Superior temporal gyrus (tissue), 1 donor: ENCODE results near the gene CCDC142.
A peak's percentile ranks its signal among the peaks of the same experiment; 100 is the strongest.
"Not testable (repeated sequence)": the region's sequence is repeated elsewhere in the genome, so short reads cannot be mapped to it uniquely, and the experiment has no call there.

Source experiments
- DNase-seq: peaks from one replicate; pipeline ENCODE4 v3.0.0-alpha.2; 2016; ENCODE audit errors: extremely low spot score

The CCDC142 gene

GRCh38 chr2:74498500-74499266 lies 15.9 kb upstream of the CCDC142 start:
- no peak for DNase-seq

DNA sequence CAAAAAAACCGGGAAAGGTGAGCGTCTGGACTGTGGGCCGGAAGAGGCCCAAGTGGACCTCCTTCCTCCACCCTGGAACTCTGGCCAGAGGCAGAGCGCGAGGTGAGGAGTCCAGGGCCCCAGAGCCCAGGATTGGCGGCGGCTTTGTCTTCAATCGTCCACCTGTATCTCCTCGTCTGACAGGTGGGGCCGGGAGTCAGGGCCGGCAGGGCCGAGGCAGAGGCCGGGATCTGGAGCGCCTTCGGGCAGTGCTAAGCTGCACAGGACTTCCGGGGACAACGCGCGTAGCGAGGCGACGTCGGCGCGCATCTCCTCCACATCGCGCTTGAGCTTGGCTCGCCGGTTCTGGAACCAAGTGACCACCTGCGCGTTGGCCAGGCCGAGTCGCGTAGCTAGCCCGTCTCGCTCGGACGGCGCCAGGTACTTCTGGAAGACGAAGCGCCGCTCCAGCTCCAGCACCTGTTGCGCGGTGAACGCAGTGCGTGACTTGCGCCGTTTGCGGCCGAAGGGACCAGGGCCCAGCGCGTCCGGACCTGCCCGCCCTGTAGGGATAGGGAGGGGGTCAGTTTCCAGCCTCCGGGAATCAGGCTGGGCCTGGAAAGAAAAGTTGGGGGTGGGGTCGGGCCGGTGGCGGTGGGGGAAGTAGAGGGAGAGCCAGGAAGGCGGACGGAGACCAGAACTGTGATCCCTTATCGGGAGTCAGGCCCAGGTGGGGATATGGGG lies 15.1 kb upstream of the CCDC142 start:
- no peak for DNase-seq

DNA sequence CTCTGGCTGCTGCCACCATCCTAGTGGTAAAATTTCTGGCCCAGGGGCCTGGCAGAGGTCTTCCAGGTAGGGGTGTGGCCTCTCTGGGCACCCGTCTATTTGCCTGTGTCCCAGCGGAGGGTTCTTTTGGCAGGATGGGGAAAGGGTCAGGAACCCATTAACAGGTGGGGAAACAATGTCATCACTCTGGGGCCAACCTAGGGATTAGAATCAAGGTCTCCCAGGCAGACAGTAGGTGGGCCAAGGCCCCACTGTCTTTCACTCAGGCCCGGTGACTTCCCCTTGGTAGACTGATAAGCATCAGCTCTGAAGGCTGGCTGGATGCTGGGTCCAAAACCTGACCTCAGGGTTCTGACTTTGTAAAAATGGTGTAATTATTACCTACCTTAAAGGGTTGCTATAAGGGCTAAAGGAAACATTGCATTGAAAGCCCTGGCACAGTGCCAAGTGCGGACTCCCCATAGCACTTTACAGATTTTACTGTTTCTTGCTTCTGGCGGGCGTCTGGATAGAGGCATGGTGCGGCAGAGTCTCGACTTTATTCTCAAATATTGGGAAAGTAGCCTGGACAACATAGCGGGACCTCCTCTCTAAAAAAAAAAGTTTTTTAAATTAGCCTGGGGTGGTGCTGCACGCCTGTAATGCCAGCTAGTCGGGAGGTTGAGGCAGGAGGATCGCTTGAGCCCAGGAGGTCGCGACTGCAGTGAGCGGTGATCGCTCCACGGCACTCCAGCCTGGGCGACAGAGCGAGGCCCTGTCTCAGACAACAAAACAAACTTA lies 14.4 kb upstream of the CCDC142 start:
- no peak for DNase-seq

DNA sequence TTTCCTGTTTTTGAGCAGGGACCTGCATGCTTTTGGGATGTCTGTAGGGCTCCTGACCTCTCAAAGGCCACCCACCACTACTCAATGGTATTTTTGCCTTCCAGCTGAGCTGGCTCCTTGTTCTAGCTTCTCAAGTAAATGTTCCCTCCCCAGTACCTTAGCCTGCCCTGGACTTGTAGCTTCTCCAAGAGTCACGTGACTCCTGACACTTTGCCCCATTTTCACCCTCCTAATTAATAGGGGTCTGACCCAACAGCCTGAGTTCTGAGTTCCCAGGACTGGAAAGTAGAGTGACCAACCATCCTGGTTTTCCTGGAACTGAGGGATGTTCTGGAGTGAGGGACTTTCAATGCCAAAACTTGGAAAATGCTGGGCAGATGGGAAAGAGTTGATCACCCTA lies 12.6 kb upstream of the CCDC142 start:
- no peak for DNase-seq

DNA sequence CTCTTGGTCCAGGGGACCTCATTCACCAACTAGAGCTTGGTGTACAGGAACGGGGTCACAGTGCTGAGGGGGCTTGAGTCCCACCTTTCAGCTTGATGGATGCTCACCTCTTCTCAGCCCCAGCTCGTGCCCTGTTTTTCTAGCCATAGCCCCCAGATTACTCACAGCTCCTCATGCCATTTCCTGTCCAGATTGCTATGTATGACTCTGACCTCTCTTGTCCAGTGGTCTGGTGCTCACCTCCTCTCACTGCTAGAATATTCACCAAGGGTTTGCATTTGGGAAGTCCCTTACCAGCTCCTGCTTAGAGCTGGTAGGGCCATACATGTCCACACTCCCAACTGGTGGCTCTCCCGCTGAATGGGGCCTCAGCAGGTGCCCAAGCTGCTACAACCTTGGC lies 10.7 kb upstream of the CCDC142 start:
- no peak for DNase-seq

GRCh38 chr2:74491648-74492544 lies 9.1 kb upstream of the CCDC142 start:
- no peak for DNase-seq

GRCh38 chr2:74489906-74490305 lies 7.1 kb upstream of the CCDC142 start:
- DNase-seq: no peak

DNA sequence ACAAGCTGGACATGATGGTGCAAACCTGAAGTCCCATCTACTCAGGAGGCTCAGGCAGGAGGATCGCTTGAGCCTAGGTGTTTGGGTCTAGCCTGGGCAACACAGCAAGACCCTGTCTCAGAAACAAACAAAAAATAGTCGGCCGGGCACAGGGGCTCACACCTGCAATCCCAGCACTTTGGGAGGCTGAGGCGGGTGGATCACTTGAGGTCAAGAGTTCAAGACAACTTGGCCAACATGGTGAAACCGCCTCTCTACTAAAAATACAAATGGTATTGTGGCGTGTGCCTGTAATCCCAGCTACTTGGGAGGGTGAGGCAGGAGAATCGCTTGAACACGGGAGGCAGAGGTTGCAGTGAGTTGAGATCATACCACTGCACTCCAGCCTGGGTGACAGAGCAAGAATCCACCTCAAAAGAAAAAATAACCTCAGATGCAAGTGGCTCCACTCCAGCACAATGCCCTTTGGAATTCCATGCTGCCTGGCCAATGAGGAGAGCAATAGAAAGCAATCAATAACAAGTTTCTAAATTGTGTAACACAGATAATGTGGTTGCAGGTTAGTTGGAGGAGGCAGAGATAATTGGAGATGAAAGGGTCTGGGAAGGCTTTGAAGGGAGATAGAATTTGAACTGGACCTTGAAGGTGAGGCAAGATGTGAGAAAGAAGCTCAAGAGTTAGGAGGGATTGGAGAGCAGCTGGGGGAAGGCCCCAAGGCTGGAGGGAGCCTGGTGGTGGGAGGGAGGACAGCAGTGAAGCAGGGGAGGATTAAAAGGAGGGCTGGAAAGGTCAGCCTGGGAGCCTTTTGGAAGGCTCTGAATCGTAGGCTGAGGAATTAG lies 6.1 kb upstream of the CCDC142 start:
- no peak for DNase-seq

GRCh38 chr2:74486141-74486540 lies 3.3 kb upstream of the CCDC142 start:
- no peak for DNase-seq

- DNase-seq: not testable (repeated sequence)
Observed at GRCh38 chr2:74483675-74484164, 922 bp upstream of the CCDC142 start.

DNA sequence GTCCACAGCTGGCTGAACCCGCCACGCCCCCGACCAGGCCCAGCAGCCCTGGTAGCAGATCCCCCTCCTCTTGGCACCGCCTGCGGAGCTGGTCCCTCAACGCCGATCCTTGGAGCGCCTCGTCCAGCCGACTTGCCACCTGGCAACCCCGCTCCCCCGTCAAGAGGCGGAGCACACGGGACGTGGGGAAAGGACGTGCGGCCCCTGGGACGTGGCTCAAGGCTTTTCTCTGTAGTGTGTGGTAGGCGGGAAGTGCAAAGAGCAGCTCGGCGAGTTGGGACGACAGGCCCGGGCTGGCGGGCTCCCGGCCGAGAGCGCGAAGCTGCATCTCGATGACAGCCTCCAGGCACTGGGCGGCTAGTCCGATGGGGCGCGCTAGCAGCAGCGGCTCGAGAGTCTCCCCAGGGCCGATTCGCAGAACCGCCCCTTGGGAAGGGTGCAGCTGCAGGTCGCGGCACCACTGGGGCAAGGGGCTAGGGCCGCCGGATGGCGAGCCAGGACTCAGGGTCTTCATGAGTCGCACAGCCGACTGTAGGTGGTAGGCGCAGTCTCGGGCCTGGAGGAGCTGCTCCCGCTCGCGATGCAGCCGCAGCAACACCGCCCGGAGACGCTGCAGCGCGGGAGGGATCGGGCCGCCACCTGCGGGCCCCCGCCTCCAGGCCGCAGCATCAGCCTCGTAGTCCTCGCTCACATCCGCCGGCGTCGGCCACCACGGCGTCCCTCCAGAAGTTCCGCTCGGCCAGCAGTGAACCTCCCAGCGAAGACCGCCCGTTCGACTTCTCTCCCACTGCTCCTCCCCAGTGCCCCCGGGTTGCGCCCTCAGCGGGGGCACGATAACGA lies 617 bp downstream of the CCDC142 start:
- peak; percentile 10 for DNase-seq

DNA sequence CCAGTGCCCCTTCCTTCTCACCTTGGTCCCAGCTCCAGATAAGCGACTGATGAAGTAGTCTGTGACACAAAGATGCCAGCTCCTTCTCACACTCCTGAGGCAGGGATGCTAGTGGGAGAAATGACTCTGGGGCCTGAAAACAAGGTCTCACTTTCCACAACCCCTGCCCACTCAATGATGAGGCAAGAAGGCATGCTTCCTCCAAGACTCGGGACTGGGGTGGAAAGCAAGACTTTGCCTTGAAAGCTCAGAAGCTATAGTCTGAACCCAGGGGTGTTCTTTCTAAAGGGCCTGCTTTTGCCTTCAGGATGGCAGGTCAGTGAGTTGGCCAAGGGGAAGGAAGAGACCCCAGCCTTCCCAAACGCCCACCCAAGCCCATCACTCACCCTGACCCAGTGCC lies 1.4 kb downstream of the CCDC142 start:
- no peak for DNase-seq

GRCh38 chr2:74474899-74475298 lies 7.9 kb downstream of the CCDC142 start:
- no peak for DNase-seq

- no peak for DNase-seq
Observed at GRCh38 chr2:74474481-74474880, 8.3 kb downstream of the CCDC142 start.

DNA sequence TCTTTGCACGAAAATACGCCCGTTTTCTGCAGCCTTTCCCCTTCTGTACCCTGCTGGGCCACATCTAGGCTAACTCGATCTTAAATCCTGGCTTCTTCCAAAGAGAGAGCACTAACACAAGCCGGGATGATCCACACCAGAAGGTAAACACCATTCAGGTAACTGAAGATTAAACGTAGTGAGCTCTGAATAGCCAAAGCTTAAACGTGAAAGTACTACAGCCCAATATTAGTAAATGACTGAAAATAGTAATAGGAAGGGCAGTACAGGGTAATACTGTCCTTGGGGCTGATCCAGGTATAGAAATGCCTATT lies 9.9 kb downstream of the CCDC142 start:
- DNase-seq: no peak

DNA sequence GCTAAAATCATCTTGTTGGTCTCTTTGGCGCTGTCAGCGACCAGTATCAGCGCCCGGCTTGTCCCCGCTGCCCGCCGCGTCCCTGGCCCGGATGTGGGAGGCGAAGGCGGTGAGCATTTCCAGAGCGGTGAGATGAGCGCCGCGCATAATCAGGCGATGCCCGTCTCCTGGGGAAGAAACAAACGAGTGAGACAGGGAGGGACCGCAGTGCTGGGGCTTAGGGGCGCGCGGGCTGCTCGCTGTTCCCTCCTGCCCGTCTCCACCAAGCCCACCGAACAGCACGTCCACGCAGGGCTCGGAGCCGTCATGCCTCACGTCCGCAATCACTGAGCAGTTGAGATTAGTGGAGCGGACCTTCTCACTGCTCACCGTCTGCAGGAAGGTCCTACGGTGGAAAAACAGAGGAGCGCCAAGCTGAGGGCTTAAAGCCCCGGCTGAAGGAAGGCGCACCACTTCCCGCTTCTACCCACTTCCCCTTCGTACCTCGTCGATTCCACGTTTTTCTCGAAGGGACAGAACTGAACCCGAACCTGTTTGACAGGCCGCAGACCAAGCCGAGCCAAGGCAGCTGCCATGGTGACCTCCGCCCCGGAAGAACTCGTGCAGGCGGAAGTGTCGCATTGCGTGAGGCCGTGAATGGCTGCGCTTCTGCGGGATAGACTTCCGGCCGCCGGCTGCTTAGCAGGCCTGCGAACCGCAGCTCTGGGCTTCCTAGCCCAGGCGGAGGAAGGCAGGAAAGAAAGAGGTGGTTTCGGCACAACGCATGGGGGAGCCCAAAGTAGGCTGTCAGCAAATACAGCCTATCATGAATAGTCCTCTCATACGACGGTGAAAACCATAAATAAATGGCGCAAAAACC lies 10.5 kb downstream of the CCDC142 start, which contains the start of gene MRPL53:
Gene MRPL53 (minus strand): TSS at position 595 of the 859 bp plus-strand sequence. CDS start 20 bp downstream, at position 575.
- peak; percentile 98 for DNase-seq

DNA sequence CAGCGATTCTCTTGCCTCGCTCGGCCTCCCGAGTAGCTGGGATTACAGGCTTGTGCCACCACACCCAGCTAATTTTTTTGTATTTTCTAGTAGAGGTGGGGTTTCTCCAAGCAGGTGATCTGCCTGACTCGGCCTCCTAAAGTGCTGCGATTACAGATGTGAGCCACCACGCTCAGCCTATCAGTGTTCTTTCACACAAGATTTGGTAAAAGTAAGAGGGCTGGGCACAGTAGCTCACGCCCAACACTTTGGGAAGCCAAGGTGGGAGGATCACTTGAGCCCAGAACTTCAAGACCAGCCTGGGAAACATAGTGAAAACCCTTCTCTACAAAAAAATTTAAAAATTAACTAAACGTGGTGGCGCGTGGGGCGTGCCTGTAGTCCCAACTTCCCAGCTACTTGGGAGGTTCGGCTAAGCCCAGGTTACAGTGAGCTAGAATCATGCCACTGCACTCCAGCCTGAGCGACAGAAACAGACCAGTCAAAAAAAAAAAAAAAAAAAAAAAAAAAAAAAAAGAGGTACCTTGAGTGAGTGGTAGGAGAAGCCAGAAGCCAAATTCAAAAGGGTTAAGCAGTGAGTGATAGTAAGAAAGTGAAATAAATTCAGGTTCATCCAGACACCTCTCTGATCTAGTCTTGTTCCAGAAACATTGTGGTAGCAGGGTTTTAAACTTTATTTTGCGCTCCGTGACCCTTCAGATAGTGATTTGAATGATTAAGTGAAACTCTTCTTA lies 11.3 kb downstream of the CCDC142 start:
- no peak for DNase-seq

DNA sequence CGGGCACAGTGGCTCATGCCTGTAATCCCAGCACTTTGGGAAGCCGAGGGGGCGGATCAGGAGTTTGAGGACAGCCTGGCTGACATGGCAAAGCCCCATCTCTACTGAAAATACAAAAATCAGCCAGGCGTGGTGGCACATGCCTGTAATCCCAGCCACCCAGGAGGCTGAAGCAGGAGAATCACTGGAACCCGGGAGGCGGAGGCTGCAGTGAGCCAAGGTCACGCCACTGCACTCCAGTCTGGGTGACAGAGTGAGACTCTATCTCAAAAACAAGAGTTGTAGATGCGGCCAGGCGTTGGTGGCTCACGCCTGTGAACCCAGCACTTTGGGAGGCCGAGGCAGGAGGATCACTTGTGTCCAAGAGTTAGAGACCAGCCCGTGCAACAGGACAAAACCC lies 12.1 kb downstream of the CCDC142 start:
- not testable (repeated sequence) for DNase-seq
